Raji (cell line): ENCODE results near the gene SCFD2.

Experiments used
- POLR2A ChIP-seq: IDR thresholded peaks from 2 replicates; pipeline ENCODE4 v1.6.1; 2011; ENCODE audit warnings: low read depth, low read length, control low read depth; ENCODE audit not compliant: insufficient read depth

Gene SCFD2

DNA sequence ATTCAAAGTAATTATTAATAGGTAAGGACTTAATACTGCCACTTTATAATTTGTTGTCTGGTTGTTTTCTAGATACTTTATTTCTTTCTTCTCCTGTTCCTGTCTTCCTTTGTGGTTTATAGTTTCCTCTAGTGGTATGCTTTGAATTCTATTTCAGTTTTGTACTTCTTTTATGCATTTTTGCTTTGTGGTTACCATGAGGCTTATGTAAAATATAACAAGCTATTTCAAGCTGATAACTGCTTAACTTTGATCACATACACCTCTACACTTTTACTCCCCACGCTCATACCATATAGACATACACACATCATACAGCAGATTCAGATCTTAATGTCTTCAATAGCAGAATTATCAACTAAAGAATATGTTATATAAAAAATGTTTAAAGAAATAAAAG is 192.3 kb downstream of the SCFD2 start:
- TF ChIP-seq POLR2A: no peak

DNA sequence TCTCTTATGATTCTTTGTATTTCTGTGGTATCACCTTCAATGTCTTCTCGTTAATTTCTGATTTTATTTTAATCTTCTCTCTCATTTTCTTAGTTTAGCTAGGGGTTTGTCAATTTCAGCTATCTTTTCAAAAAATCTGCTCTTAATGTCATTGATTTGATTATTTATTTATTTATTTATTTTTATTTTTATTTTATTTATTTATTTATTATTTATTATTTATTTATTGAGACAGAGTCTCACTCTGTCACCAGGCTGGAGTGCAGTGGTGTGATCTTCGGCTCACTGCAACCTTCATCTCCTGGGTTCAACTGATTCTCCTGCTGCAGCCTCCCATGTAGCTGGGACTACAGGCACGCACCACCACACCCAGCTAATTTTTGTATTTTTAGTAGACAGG is 194.1 kb downstream of the SCFD2 start:
- no peak for TF ChIP-seq POLR2A

DNA sequence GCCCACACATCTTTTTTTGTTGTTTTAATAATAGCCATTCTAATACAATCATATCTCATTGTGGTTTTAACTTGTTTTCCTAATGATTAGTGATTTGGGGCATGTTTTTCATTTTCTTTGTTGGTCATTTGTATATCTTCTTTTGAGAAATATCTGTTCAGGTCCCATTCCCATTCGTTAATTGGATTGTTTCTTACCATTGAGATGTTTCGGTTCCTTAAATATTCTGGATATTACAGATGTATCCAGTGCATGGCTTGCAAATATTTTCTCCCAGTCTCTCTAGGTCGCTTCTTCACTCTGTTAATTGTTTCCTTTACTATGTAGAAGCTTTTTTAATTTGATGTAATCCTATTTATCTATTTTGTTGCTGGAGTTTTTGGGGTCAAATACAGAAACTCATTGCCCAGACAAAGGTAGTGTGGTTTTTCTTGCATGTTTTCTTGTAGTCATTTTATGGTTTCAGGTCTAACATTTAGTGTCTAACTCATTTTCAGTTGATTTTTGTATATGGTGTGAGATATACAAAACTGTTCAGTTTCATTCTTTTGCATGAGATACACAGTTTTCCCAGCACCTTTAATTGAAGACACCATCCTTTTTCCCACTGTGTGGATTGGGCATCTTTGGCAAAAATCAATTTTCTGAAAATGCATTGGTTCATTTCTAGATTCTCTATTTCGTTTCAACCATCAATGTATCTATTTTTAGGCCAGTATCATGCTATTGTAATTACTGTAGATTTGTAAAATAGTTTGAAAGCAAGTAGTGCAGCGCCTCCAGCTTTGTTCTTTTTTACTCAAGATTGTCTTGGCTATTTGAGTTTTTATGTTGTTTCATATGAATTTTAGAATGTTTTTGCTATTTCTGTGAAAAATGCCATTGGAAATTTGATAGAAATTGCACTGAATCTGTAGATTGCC is 195.9 kb downstream of the SCFD2 start:
- no peak for TF ChIP-seq POLR2A

DNA sequence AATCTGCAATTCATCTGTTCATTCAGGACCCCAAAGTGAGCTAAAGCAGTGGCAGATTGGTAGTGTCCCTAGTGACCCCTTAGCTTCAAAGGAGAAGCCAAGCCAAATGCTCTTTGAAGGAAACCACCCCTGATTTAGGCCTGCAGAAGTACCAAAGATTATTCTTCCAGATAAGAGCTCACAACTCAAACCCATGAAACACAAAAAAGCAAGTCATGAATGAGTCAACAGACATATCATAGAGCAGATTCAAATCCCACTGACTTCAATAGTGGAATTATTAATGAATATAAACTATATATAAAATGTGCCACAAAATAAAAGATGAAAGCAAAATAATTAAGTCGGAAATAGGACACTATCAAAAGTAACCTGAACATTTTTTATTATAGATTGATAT is 197.6 kb downstream of the SCFD2 start:
- TF ChIP-seq POLR2A: no peak

DNA sequence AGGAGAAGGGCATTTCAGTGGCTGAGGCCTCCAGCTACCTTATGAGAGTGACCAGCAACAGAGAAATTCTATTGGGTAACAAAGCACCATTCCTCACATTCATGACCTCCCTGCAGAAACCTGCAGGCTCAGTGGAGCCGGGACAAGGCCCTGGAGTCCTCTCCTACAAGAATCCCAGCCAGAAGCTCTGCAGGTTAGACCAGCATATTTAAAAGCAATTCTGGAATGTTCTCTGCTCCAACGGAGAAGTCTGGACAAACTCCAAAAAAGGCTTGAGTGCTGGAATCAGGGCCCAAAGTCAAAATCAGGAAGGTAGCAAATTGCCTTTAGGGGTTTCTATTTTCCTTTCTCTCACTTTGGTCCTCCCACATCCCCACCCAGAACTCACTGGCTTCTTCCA is 202.9 kb downstream of the SCFD2 start:
- no peak for TF ChIP-seq POLR2A

DNA sequence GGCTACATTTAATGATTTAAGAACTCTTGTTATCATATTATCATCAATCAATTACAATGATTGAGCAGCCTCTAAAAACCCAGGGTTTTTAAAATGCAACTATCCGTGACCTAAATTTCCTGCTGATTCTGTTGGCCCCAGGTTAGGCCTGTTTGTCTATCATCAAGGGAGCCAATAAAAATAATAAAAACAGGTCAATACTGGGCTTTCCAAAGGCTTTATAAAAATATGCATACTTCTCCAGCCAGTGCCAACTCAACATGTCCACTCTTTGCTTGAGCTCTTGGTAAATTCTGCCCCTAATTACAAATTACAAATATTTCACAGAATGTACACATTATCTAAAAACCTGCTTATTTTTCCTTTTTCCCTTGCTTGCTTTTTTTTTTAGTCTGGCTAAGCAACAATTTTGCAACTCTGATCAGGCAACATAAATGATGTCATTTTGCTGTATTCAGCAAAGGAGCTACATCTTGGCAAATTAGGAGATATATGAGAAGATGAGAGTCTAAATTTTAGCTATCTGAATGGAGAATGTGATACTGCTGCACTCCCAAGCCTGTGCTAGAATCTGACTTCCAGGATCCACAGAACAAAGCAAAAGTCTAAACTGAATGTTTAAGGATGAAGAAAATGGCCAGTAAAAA is 204.0 kb downstream of the SCFD2 start:
- TF ChIP-seq POLR2A: no peak

DNA sequence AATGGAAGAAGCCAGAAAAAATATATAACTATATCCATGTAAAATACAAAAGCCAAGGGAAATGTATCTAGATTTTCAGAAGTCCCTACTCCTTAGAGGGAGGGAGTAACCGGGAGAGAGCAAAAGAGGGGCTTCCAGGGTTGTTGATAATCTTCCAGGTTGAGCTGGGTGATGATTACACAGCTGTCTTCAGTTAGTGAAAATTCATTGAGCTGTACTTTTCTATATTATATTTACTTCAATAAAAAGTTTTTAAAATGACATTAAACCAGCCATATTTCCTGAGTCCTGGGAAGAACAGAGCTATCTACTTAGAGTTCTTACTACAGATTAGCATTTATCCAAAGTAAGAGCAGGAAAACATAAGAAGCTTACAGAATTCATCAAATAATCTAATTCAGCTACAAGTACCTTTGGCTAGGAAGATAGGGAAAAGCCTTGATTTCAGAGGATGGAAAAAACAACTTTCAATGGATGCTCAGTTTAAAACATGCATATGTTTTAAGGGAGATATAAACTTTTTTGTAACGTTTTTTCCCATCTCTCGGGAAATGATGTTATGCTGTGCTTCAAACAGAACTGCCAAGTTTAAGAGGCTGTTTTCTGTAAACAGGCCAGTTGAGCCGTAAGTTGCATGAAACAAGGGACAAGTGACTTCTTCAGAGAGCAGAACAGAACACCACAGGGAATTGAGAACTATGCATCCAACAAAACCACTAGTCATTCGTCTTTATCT is 204.6 kb downstream of the SCFD2 start:
- no peak for TF ChIP-seq POLR2A

DNA sequence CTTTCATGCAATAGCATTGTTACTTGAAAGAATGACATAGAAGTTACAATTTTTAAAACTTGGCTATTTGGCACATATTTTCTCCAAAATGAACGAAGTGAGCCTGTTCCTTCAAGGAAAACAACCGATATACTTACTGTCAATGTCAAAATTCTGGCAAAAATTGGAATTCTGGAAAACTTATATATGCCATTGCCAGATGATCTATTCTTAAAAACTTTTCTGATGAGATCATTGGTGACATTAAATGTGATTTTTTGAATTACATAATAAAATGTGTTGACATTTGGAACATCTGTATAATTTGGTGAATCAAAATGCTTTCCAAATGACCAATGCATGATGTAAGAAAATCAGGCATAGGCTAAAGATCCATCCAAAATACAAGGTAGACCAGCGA is 209.0 kb downstream of the SCFD2 start:
- no peak for TF ChIP-seq POLR2A

DNA sequence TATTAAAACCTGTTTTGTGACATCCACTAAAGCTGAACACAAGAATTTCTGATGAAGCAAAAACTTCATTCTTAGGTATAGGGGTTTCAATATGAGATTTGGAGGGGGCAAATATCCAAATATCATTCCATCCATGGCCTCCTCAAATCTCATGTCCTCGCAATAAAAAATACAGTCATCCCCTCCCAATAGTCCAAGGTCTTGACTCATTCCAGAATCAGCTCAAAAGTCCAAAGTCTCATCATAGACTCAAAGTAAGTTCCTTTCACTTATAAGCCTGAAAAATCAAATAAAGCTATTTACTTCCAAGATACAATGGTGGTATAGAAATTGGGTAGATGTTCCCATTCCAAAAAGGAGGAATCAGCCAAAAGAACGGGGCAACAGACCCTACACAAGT is 213.4 kb downstream of the SCFD2 start:
- TF ChIP-seq POLR2A: no peak

DNA sequence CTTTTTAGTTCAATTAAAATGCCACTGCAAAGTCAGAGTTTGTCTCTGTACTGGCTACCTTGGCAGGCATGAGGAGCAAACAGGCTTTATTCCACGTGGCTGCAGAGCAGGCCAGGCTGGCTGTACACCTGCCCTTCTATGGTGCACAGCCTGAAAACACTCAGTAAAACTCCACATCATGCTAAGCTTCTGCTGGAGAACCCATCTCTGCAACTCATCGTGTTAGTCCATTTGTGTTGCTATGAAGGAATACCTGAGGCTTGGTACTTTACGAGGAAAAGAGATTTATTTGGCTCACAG is 214.4 kb downstream of the SCFD2 start:
- no peak for TF ChIP-seq POLR2A

DNA sequence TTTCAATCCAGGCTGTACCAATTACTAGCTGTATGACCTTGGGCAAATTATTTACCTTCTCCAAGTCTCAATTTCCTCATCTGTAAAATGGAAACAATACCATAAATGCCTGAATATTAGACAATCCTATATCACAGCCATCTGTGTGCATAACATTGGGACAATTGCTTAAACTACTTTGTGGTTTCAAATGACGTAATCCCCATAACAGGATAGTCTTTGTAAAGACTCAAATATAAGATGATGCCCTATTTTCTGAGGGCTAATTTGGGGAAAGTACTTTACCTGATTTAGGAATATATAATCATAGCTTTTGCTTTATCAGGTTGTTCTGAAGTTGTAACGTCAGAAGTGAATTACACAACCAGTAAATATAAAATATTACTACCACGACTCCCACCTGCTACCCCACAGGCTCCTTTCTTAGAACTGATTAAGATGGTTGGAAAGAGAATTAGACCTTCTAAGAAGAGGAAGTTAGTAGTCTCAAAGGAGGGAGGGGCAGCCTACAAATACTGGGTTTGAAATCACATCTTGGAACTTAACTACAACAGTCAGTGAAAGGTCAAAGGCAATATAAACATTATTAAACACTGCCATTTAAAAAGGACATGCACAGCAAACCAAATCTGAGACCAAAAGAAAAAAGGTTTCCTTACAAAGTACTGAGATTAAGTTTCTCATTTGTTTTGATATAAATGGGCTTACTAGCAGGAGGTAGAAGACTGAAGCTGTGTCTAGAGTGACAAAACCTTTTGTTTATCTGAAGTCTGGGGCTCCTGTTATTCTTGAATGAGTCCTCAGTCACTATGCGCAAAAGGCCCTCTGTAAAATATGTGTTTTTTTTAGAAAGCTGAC is 215.0 kb downstream of the SCFD2 start:
- TF ChIP-seq POLR2A: no peak

DNA sequence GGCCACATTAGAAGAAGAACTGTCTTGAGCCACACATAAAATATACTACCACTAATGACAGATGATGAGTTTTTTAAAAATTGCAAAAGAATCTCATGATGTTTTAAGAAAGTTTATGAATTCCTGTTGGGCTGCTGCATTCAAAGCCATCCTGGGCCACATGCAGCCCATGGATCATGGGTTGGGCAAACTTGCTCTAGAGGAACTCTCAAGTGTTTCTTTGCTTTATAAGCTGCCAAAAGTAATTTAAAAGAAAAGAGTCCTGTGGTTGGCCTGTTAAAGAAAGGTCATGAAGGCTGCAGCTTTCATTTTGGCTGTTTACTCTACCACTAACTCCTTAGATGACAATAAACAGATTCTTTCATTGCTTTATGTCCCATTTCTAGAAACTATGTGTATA is 218.2 kb downstream of the SCFD2 start:
- no peak for TF ChIP-seq POLR2A

DNA sequence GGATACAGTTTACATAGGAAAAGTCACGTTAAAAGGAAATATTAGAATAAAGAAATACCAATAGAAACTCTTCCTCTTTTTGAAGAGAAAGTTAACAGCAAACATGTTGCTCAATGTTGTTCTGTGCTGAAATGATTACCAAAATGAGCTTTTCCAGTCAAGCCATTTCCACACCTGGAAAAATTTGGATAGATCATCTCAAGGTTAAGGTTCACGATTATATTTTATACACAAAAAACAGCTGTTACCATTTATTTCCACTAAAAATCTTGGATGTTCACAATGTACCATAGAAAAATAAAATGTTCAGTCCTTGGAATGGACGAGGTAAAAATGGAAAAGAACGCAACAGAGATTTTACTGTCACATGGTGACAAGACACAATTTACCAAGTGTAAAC is 218.7 kb downstream of the SCFD2 start:
- no peak for TF ChIP-seq POLR2A

DNA sequence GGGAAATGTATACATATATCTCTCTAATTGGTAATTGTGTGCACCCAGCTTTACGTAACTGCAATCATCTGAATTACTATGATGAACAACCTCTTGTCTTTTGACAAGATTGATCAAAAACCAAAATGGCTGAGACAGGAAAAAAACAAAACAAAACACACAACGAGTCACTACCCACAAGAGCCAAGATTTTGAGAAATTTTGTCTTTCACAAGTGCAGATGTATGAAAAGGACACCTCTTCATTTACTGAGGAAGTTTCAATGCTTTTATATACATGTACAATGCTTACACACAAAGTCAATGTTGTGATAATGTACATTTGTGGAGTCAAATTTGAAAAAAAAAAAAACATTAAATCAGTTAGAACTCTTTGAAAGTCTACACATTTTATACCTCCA is 224.6 kb downstream of the SCFD2 start:
- no peak for TF ChIP-seq POLR2A

DNA sequence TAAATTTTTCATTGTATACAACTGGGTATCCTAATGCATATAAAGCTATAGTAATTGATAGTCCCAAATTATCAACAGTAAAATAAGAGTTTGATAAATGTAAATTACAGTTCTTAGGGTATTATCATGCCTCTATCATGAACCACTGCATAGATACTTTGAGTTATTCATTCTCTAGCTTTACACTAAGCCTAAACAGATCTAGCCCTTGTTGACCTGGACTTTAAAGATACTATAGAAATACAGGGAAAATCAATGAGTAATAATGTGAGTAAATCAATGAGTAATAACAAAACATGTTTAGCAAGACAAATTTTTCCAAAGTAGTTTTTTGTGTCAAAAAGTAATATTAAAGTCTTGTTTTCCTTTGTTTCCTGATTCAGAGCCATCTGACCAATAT is 228.4 kb downstream of the SCFD2 start:
- TF ChIP-seq POLR2A: no peak
